MM.1S (cell line): Measurements from ENCODE around the gene COA8.

Experiments used
- DNase-seq: peaks from one replicate; pipeline ENCODE4 v3.0.0-alpha.2; 2015
- H2AFZ ChIP-seq: fragments of 300-600 bp; sonication (generic); 2 replicates; pipeline ENCODE4 v1.6.0; 2016; ENCODE audit warnings: antibody characterized with exemption, low read length
- H3F3A ChIP-seq: fragments of 300-600 bp; sonication (generic); 2 replicates; pipeline ENCODE4 v1.6.1; 2016; ENCODE audit warnings: mild to moderate bottlenecking, antibody characterized with exemption, low read length, moderate library complexity, mixed read lengths; ENCODE audit not compliant: insufficient read depth
- H3K27ac ChIP-seq: fragments of 300-600 bp; sonication (generic); 2 replicates; pipeline ENCODE4 v1.5.1; 2016; ENCODE audit warnings: mild to moderate bottlenecking, low read length
- H3K27me3 ChIP-seq: fragments of 300-600 bp; sonication (generic); replicated peaks from 2 replicates; pipeline ENCODE4 v1.6.0; 2016; ENCODE audit warnings: low read length; ENCODE audit not compliant: insufficient read depth
- H3K36me3 ChIP-seq: fragments of 300-600 bp; sonication (generic); replicated peaks from 2 replicates; pipeline ENCODE4 v1.6.1; 2016; ENCODE audit warnings: mild to moderate bottlenecking, low read length, mixed read lengths; ENCODE audit not compliant: insufficient read depth
- H3K4me1 ChIP-seq: fragments of 300-600 bp; sonication (generic); 2 replicates; pipeline ENCODE4 v1.6.1; 2016; ENCODE audit warnings: low read length, mixed read lengths
- H3K4me2 ChIP-seq: fragments of 300-600 bp; sonication (generic); 2 replicates; pipeline ENCODE4 v1.6.0; 2016; ENCODE audit warnings: low read depth, low read length
- H3K4me3 ChIP-seq: fragments of 300-600 bp; sonication (generic); 2 replicates; pipeline ENCODE4 v1.5.1; 2016; ENCODE audit warnings: low read length, mixed read lengths
- H3K79me2 ChIP-seq: fragments of 300-600 bp; sonication (generic); 2 replicates; pipeline ENCODE4 v1.6.1; 2016; ENCODE audit warnings: mixed run types, low read length, mixed read lengths
- H3K9ac ChIP-seq: fragments of 300-600 bp; sonication (generic); 2 replicates; pipeline ENCODE4 v1.6.1; 2016; ENCODE audit warnings: low read length, mixed read lengths
- H3K9me2 ChIP-seq: fragments of 300-600 bp; sonication (generic); replicated peaks from 2 replicates; pipeline ENCODE4 v1.6.1; 2016; ENCODE audit warnings: mild to moderate bottlenecking, low read length, mixed read lengths; ENCODE audit not compliant: insufficient read depth
- H3K9me3 ChIP-seq: fragments of 300-600 bp; sonication (generic); replicated peaks from 2 replicates; pipeline ENCODE4 v1.6.1; 2016; ENCODE audit warnings: mild to moderate bottlenecking, low read length, mixed read lengths; ENCODE audit not compliant: insufficient read depth
- H4K20me1 ChIP-seq: fragments of 300-600 bp; sonication (generic); 2 replicates; pipeline ENCODE4 v1.6.1; 2016; ENCODE audit warnings: mild to moderate bottlenecking, low read length, moderate library complexity, mixed read lengths; ENCODE audit not compliant: insufficient read depth
- CTCF ChIP-seq: fragments of 300-600 bp; sonication (generic); IDR thresholded peaks from 2 replicates; pipeline ENCODE4 v1.5.1; 2016; ENCODE audit warnings: antibody characterized with exemption, low read length, mixed read lengths
- EZH2 ChIP-seq: fragments of 300-600 bp; sonication (generic); optimal IDR thresholded peaks from 2 replicates; pipeline ENCODE3; 2017; ENCODE audit warnings: low read depth, mild to moderate bottlenecking, antibody characterized with exemption, low read length, mixed read lengths
- EZH2phosphoT487 ChIP-seq: fragments of 300-600 bp; sonication (generic); IDR thresholded peaks from 2 replicates; pipeline ENCODE4 v1.6.1; 2018; ENCODE audit warnings: antibody characterized with exemption, low read length

COA8 gene

GRCh38 chr14:103519043-103519836, 43.5 kb upstream of the COA8 start:
- Histone ChIP-seq H3K4me2 (no peak overlapping the region), H3K36me3 (no peaks in the 10 kb centered on the region), H3K9me2 (no peaks in the 10 kb centered on the region), H3F3A (no peaks in the 10 kb centered on the region), H3K9ac (no peak overlapping the region), H3K27me3 (no peaks in the 10 kb centered on the region; the same call in 1 of the 2 replicates), H3K4me1 (no peaks in the 10 kb centered on the region), H3K4me3 (no peak overlapping the region), H3K79me2 (no peaks in the 10 kb centered on the region), H2AFZ (no peak overlapping the region), H4K20me1 (no peaks in the 10 kb centered on the region), H3K27ac (no peak overlapping the region), H3K9me3 (no peaks in the 10 kb centered on the region)
- DNase-seq, result no peak
- TF ChIP-seq CTCF (no peak), EZH2 (no peak), EZH2phosphoT487 (no peak)

- H3K9me3 ChIP-seq, result no peaks in the 10 kb centered on the region
- H3K9ac ChIP-seq, result no peak overlapping the region
- no peak for DNase-seq
- H3K27me3 ChIP-seq, result no peaks in the 10 kb centered on the region; the same call in 1 of the 2 replicates
- H3K4me1 ChIP-seq, result no peaks in the 10 kb centered on the region
- no peak overlapping the region for H3K27ac ChIP-seq
- H3K79me2 ChIP-seq, result no peaks in the 10 kb centered on the region
- H3K9me2 ChIP-seq, result no peaks in the 10 kb centered on the region
- H3K4me3 ChIP-seq, result no peak overlapping the region
- H3F3A ChIP-seq, result no peaks in the 10 kb centered on the region
- no peak overlapping the region for H2AFZ ChIP-seq
- TF ChIP-seq EZH2, result no peak
- TF ChIP-seq EZH2phosphoT487, result no peak
- no peak for TF ChIP-seq CTCF
- H3K4me2 ChIP-seq, result no peak overlapping the region
- no peaks in the 10 kb centered on the region for H4K20me1 ChIP-seq
- no peaks in the 10 kb centered on the region for H3K36me3 ChIP-seq
Observed at GRCh38 chr14:103519837-103520212, 42.9 kb upstream of the COA8 start.

GRCh38 chr14:103520269-103520656, 42.5 kb upstream of the COA8 start:
- Histone ChIP-seq H3K4me3 (peak overlapping the region; percentile 57; the same call in 1 of the 2 replicates), H2AFZ (no peak overlapping the region), H3K27me3 (no peaks in the 10 kb centered on the region; the same call in 1 of the 2 replicates), H4K20me1 (no peaks in the 10 kb centered on the region), H3K36me3 (no peaks in the 10 kb centered on the region), H3K9me3 (no peaks in the 10 kb centered on the region), H3K27ac (no peak overlapping the region), H3K4me2 (peak overlapping the region; percentile 60), H3K9me2 (no peaks in the 10 kb centered on the region), H3K4me1 (no peaks in the 10 kb centered on the region), H3F3A (no peaks in the 10 kb centered on the region), H3K79me2 (no peaks in the 10 kb centered on the region), H3K9ac (no peak overlapping the region)
- TF ChIP-seq EZH2phosphoT487 (no peak), CTCF (no peak), EZH2 (no peak)
- DNase-seq, result no peak
